Adipose tissue (tissue), 3 donors: ENCODE data around the gene POU3F4. TPM values are rescaled to one million over a fixed set of nuclear protein-coding genes. Genes with fewer than 3 reads are reported as not detected.

Experiments
- H3K27ac ChIP-seq: one replicate; pipeline ENCODE4 v1.5.1; 2013; ENCODE audit warnings: low read depth, low read length
- WGBS, 3 donors: extraction: QIAGEN DNeasy Blood & Tissue Kit; methylation state at CpG; one replicate each; pipeline ENCODE4 v1.1.7; 2013; 5-methylcytosine and 5-hydroxymethylcytosine counted together
- polyA plus RNA-seq, 3 donors: library from polyadenylated mRNA; stranded (reverse); fragments of 200-250 nt; gene quantifications; one replicate each; pipeline ENCODE4 v1.2.3, GENCODE V29; 2013
- donor health status: healthy with polysubstance abuse.
- donor health status: Bipolar disorder and iron deficiency.
- donor health status: healthy.

The POU3F4 gene
- polyA plus RNA-seq = not detected

DNA sequence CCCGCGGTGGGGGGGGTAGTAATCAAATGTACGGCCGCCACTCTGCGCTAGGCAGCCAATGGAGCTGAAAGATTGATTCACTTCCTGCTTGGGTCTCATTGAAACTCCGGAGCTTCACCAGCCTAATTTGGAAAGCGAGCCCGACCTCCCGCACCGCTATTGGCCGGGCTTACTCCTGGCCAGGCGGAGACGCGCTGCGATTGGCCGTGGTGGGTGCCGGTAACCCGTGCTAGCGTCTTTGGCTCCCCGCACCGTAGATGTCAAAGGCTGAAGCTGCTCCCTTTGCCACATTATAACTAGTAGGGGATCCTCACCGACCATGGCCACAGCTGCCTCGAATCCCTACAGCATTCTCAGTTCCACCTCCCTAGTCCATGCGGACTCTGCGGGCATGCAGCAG lies at the start of gene POU3F4:
Gene POU3F4, plus strand, starts transcription at position 285 of the 400 bp plus-strand sequence. Its CDS starts 35 bp downstream, at position 320.
- 1 to 39% (median 3%) methylated on average over 23 to 25 of the region's 25 CpGs for WGBS, 3 donors

GRCh38 chrX:83469551-83469950 lies 38.5 kb upstream of the POU3F4 start:
- no peak overlapping the region for H3K27ac ChIP-seq

More for the DNA sequence above, at the start of gene POU3F4:
- no peak within 1 kb of the TSS for H3K27ac ChIP-seq

GRCh38 chrX:83495898-83496297 lies 12.2 kb upstream of the POU3F4 start:
- 15 to 43% (median 41%) methylated on average over 2 of the region's 2 CpGs for WGBS, 3 donors
- no peak overlapping the region for H3K27ac ChIP-seq

GRCh38 chrX:83501003-83501402 lies 7.1 kb upstream of the POU3F4 start:
- WGBS, 3 donors = 20 to 43% (median 23%) methylated on average over 4 to 9 of the region's 9 CpGs
- no peak overlapping the region for H3K27ac ChIP-seq

- 0 to 24% (median 6%) methylated on average over 9 to 11 of the region's 11 CpGs for WGBS, 3 donors
- H3K27ac ChIP-seq = no peak overlapping the region
Measured at GRCh38 chrX:83501530-83501929, 6.6 kb upstream of the POU3F4 start.

DNA sequence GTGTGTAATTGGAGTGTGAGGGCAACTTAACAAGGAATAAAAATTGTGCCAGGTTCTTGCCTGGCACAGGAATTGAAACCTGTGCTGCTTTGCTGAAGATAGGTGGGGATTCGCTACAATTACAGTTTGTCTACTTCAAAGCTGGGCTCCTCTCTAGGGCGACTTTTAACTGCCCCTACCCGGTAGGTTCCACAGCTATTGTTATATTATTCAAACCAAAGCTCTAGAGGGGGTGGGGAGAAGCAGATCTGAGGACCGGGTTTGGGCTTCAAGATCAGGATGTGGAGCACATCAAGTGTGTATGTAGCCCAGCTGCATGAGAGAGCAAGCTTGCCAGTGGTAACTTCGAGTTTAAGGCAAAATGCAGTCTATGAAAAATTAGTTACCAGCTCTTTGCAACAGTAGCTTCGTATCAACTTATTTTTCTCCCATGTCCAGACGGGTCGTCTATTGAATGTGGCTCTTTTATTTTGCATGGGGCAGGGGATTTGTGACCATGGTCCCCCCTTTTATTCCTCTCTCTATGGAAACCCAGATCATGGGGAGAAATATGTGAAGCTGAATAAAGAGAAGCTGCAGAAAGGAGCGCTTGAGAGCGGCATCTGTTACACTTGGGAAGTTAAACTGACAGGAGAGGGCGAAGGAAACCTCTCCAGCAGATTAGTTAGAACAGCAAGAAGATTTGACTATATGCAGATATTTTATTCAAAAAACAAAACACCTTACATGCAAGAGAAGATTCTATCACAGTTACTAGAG lies 3.2 kb upstream of the POU3F4 start:
- no peak overlapping the region for H3K27ac ChIP-seq
- WGBS, 3 donors = 6 to 19% (median 7%) methylated on average over 11 of the region's 11 CpGs

GRCh38 chrX:83508526-83509253 lies 600 bp downstream of the POU3F4 start:
- 2 to 32% (median 6%) methylated on average over 38 to 50 of the region's 50 CpGs for WGBS, 3 donors
- H3K27ac ChIP-seq = no peak overlapping the region

DNA sequence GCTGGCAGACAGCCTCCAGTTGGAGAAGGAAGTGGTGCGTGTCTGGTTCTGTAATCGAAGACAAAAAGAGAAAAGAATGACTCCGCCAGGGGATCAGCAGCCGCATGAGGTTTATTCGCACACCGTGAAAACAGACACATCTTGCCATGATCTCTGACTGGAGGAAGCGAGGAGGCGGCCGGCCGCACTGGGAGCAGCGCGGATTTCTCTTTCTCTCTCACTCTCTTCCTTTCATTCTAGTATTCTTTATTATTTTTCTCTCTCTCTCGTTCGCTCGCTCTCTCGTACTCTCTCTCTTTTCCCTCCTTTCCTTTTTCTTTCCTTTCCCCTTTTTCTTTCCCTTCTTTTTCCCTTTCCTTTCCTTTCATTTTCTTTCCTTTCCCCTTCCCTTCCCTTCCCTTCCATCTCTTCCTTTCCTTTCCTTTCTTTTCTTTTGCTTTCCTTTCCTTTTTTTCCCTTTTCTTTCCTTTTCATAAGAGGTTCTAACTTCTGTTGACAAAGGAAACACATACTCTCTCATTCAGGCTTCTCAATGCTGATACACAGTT lies 1.2 kb downstream of the POU3F4 start:
- 2 to 31% (median 12%) methylated on average over 16 of the region's 16 CpGs for WGBS, 3 donors
- no peak overlapping the region for H3K27ac ChIP-seq

DNA sequence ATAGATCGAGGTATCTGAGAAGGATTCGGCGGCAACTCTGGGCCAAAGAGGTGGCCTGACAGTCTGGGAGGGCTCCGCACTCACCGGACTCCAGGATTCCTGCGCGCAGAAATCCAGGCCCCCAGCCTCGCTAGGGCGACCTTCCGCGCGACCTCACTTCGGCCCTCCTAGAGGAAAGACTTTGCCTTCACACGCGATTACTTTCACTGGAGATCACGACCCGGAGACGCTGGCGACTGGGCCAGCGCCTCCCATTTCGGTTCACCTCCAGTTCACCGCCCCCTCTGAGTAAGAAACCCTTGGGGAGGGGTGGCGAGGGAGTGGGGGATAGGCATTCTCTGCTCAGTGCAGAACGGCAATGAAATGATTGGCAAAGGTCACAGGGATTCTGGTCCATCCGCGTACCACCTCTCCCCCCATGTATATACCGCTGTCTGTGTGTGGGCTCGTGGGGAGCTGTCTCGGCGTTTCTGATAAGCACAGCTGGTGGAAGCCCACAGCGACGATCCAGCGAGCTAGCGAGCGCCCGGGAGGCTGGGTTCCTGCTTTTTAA lies 2.5 kb downstream of the POU3F4 start:
- 1 to 26% (median 3%) methylated on average over 30 to 36 of the region's 36 CpGs for WGBS, 3 donors
- H3K27ac ChIP-seq = no peak overlapping the region

DNA sequence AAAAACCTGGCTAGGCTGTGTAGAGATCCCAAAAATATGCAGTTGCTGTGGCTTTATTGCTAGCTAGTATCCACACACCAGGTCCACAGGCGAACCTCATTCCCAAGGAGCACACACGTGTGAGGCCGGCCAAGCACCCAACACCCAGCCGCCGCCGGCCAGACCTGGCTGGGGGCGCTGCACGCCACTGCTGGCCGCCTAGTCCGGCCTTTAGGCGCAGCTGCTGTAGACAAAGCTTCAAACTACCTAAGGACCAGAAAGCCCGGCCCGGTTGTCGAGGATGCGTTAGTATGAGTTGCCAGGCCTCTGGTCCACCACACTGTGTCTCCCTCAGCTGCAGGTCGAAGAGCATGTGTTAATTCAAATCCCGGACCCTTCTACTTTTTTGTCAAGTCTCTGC lies 3.1 kb downstream of the POU3F4 start:
- 5 to 24% (median 11%) methylated on average over 16 to 17 of the region's 17 CpGs for WGBS, 3 donors
- no peak overlapping the region for H3K27ac ChIP-seq

DNA sequence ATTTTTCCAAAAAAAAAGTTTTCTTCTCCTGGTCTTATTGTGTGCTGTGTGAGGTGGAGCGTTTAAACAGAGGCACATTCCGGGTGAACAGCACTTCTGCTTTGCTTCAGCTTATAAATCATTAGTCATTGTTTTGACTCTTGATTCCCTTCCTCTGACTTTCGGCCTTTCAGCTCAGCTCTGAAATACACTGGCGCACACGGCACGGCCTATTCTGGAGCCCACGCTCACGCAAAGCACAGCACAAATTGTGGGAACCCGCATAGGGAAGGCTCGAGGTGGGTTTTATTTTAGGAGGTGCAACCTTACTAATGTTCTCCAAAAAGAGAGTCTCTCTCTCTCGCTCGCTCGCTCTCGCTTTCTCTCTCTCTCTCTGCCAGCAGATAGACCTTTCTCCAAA lies 4.0 kb downstream of the POU3F4 start:
- WGBS, 3 donors = 33 to 49% (median 45%) methylated on average over 14 of the region's 14 CpGs
- no peak overlapping the region for H3K27ac ChIP-seq

DNA sequence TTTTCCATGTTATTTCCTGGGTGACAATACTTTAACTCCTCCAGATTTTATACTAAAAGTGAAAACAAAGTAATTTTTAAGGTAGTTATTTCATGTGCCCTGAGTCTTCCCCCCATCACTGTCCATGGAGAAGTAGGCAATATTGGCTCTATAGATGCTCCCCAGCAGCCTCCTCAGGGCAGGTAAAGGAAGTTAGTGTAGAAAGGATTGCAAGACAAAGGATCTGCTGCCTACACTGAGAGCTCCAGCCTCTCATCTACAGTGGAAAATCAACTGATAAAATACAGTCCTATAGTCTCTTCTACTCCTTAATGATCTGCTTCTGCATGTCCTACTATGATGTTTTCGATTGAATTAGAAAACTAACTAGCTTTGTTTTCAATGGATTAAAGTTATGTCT lies 8.5 kb downstream of the POU3F4 start:
- H3K27ac ChIP-seq = no peak overlapping the region
- 57 to 81% (median 64%) methylated on average over 1 of the region's 1 CpG for WGBS, 3 donors

DNA sequence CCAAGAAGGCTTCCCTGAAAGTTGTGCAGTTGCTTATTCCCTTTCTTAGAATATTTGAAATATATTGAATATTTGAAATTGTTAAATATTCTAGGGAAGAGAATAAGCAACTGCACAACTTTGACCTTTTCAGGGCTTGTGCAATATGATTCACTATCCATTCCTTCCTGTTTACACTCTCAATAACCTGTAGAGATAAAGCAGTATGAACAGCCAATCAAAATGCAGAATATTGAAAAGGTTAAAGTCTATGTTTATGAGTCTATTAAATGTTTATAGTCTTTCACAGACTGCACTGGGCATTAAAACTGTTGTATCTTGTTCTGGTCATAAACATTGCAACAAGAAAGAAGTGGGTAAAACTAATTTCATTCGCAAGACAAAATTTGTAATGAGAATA lies 13.8 kb downstream of the POU3F4 start:
- 73 to 82% (median 80%) methylated on average over 1 of the region's 1 CpG for WGBS, 3 donors
- H3K27ac ChIP-seq = no peak overlapping the region

GRCh38 chrX:83529950-83530349 lies 21.9 kb downstream of the POU3F4 start:
- WGBS, 3 donors = 40 to 66% (median 48%) methylated on average over 1 of the region's 1 CpG
- no peak overlapping the region for H3K27ac ChIP-seq

- WGBS, 3 donors = 39 to 41% (median 41%) methylated on average over 7 of the region's 7 CpGs
- H3K27ac ChIP-seq = no peak overlapping the region
Measured at GRCh38 chrX:83535417-83536196, 27.5 kb downstream of the POU3F4 start.
